Mesenchymal stem cell (in vitro differentiated cells and primary cell): Measurements from ENCODE around the gene ADAMTS14.

ENCODE experiments used
- DNase-seq: peaks from one replicate; pipeline ENCODE4 v3.0.0-alpha.2; 2013
- H2AFZ ChIP-seq: one replicate; pipeline ENCODE4 v1.6.1; 2013; ENCODE audit warnings: low read depth, mild to moderate bottlenecking, control low read depth, inconsistent platforms, low read length, moderate library complexity
- H2AK5ac ChIP-seq: 2 replicates; pipeline ENCODE4 v1.6.1; 2013; ENCODE audit warnings: low read length, moderate library complexity, mild to moderate bottlenecking, inconsistent platforms; ENCODE audit not compliant: severe bottlenecking
- H2BK120ac ChIP-seq: one replicate; pipeline ENCODE4 v1.6.1; 2013; ENCODE audit warnings: low read depth, mild to moderate bottlenecking, inconsistent platforms, low read length, moderate library complexity
- H2BK12ac ChIP-seq, 2 experiments: one replicate each; pipeline ENCODE4 v1.6.1; 2013; ENCODE audit warnings: inconsistent platforms in 2 of 2, low read length in 2 of 2, mild to moderate bottlenecking in 2 of 2, moderate library complexity in 2 of 2, control low read depth in 1 of 2
- H2BK15ac ChIP-seq: one replicate; pipeline ENCODE4 v1.6.1; 2013; ENCODE audit warnings: mild to moderate bottlenecking, low read depth, inconsistent platforms; ENCODE audit not compliant: poor library complexity, severe bottlenecking
- H2BK5ac ChIP-seq: 2 replicates; pipeline ENCODE4 v1.6.1; 2013; ENCODE audit warnings: low read depth, mild to moderate bottlenecking, low read length, control low read depth, inconsistent platforms; ENCODE audit not compliant: poor library complexity, severe bottlenecking
- H3K14ac ChIP-seq, 2 experiments: one replicate each; pipeline ENCODE4 v1.6.1; 2013; ENCODE audit warnings: inconsistent platforms in 2 of 2, low read length in 2 of 2, control low read depth in 1 of 2, mild to moderate bottlenecking in 1 of 2, moderate library complexity in 1 of 2
- H3K18ac ChIP-seq, 2 experiments: one replicate each; pipeline ENCODE4 v1.6.1; 2013; ENCODE audit warnings: inconsistent platforms in 2 of 2, low read length in 2 of 2, control low read depth in 1 of 2, low read depth in 1 of 2, mild to moderate bottlenecking in 1 of 2
- H3K23ac ChIP-seq, 2 experiments: one replicate each; pipeline ENCODE4 v1.6.1; 2013; ENCODE audit warnings: inconsistent platforms in 2 of 2, low read length in 2 of 2, mild to moderate bottlenecking in 2 of 2, moderate library complexity in 2 of 2, control low read depth in 1 of 2
- H3K27ac ChIP-seq: 2 replicates; pipeline ENCODE4 v1.5.1; 2013; ENCODE audit warnings: mild to moderate bottlenecking, moderate library complexity, low read length, control low read depth, inconsistent platforms; ENCODE audit not compliant: poor library complexity, severe bottlenecking
- H3K27me3 ChIP-seq, 2 experiments: 2 replicates each; pipeline versions ENCODE4 v1.6.1 to v1.7.0; 2013; ENCODE audit warnings: low read length in 2 of 2, mild to moderate bottlenecking in 2 of 2, moderate library complexity in 2 of 2, control low read depth in 1 of 2, inconsistent platforms in 1 of 2; ENCODE audit not compliant: control insufficient read depth in 1 of 2, insufficient read depth in 1 of 2
- H3K36me3 ChIP-seq, 2 experiments: 2 replicates each; pipeline versions ENCODE4 v1.6.1 to v1.7.0; 2013; ENCODE audit warnings: low read length in 2 of 2, control low read depth in 1 of 2, inconsistent platforms in 1 of 2, low read depth in 1 of 2, mild to moderate bottlenecking in 1 of 2; ENCODE audit not compliant: insufficient read depth in 2 of 2, control insufficient read depth in 1 of 2
- H3K4ac ChIP-seq, 2 experiments: one replicate each; pipeline ENCODE4 v1.6.1; 2013; ENCODE audit warnings: inconsistent platforms in 2 of 2, low read length in 2 of 2, mild to moderate bottlenecking in 2 of 2, moderate library complexity in 2 of 2, control low read depth in 1 of 2, low read depth in 1 of 2
- H3K4me1 ChIP-seq: 2 replicates; pipeline ENCODE4 v1.6.1; 2013; ENCODE audit warnings: low read depth, low read length, control low read depth; ENCODE audit not compliant: control insufficient read depth, insufficient read depth
- H3K4me2 ChIP-seq: 2 replicates; pipeline ENCODE4 v1.6.1; 2013; ENCODE audit warnings: low read length, mild to moderate bottlenecking, inconsistent platforms; ENCODE audit not compliant: poor library complexity, severe bottlenecking
- H3K4me3 ChIP-seq, 2 experiments: 2 replicates each; pipeline versions ENCODE4 v1.5.1 to v1.7.0; 2013; ENCODE audit warnings: low read length in 2 of 2, mild to moderate bottlenecking in 2 of 2, control low read depth in 1 of 2, low read depth in 1 of 2; ENCODE audit not compliant: insufficient read depth in 1 of 2
- H3K79me1 ChIP-seq: replicated peaks from 2 replicates; pipeline ENCODE4 v1.6.1; 2013; ENCODE audit warnings: mild to moderate bottlenecking, control low read depth, low read length, inconsistent platforms; ENCODE audit not compliant: poor library complexity, severe bottlenecking
- H3K9ac ChIP-seq: 2 replicates; pipeline ENCODE4 v1.7.0; 2013; ENCODE audit warnings: mild to moderate bottlenecking, low read length, moderate library complexity
- H3K9me3 ChIP-seq: 2 replicates; pipeline ENCODE4 v1.7.0; 2013; ENCODE audit warnings: mild to moderate bottlenecking, low read length; ENCODE audit not compliant: control insufficient read depth
- H4K8ac ChIP-seq: one replicate; pipeline ENCODE4 v1.6.1; 2013; ENCODE audit warnings: inconsistent platforms, mild to moderate bottlenecking, low read length, moderate library complexity
- H4K91ac ChIP-seq: one replicate; pipeline ENCODE4 v1.6.1; 2013; ENCODE audit warnings: mild to moderate bottlenecking, low read length, inconsistent platforms
- WGBS: methylation state at CpG from one replicate; pipeline ENCODE4 v1.1.7; 2013; ENCODE audit warnings: mixed read lengths; 5-methylcytosine and 5-hydroxymethylcytosine counted together

The ADAMTS14 gene

GRCh38 chr10:70691611-70692010 lies 19.3 kb downstream of the ADAMTS14 start:
- H3K4ac ChIP-seq = no peak overlapping the region
- H3K18ac ChIP-seq = no peak overlapping the region
- peaks cover 30% of the 10 kb centered on the region for H3K79me1 ChIP-seq
- peaks cover 28% of the 10 kb centered on the region for H3K4me1 ChIP-seq
- no peak overlapping the region for H2AK5ac ChIP-seq
- no peak overlapping the region for H4K91ac ChIP-seq
- DNase-seq = no peak
- no peaks in the 10 kb centered on the region for H3K27me3 ChIP-seq
- no peak overlapping the region for H3K4me2 ChIP-seq
- WGBS = 82% methylated on average over 6 of the region's 6 CpGs
- no peaks in the 10 kb centered on the region for H3K9me3 ChIP-seq
- H3K36me3 ChIP-seq = peaks cover 15 to 29% of the 10 kb centered on the region in 2 experiments
- no peak overlapping the region for H3K27ac ChIP-seq
- H2BK15ac ChIP-seq = no peak overlapping the region
- H3K9ac ChIP-seq = no peak overlapping the region
- H3K23ac ChIP-seq = no peak overlapping the region
- no peak overlapping the region for H4K8ac ChIP-seq
- H2AFZ ChIP-seq = no peak overlapping the region
- H3K14ac ChIP-seq = no peak overlapping the region
- H2BK120ac ChIP-seq = no peak overlapping the region
- no peak overlapping the region for H2BK5ac ChIP-seq
- no peak overlapping the region for H3K4me3 ChIP-seq
- H2BK12ac ChIP-seq = no peak overlapping the region

- Histone ChIP-seq H3K79me1 (peaks cover 32% of the 10 kb centered on the region), H3K9me3 (no peaks in the 10 kb centered on the region), H3K18ac (no peak overlapping the region), H2BK5ac (no peak overlapping the region), H2BK12ac (no peak overlapping the region), H2BK15ac (no peak overlapping the region), H3K4me3 (no peak overlapping the region), H3K4ac (no peak overlapping the region), H3K14ac (no peak overlapping the region), H3K27ac (no peak overlapping the region), H4K8ac (no peak overlapping the region), H3K9ac (no peak overlapping the region), H3K4me1 (peaks cover 28% of the 10 kb centered on the region), H2AK5ac (no peak overlapping the region), H3K27me3 (no peaks in the 10 kb centered on the region), H3K36me3 (peaks cover 18 to 32% of the 10 kb centered on the region in 2 experiments), H3K4me2 (no peak overlapping the region), H4K91ac (no peak overlapping the region), H3K23ac (no peak overlapping the region), H2AFZ (no peak overlapping the region), H2BK120ac (no peak overlapping the region)
- no peak for DNase-seq
- 69% methylated on average over 8 of the region's 9 CpGs for WGBS
Measured at GRCh38 chr10:70692043-70692603, 19.8 kb downstream of the ADAMTS14 start.

GRCh38 chr10:70693619-70694335 lies 21.5 kb downstream of the ADAMTS14 start:
- no peak overlapping the region for H2BK15ac ChIP-seq
- H2BK120ac ChIP-seq = no peak overlapping the region
- no peak overlapping the region for H3K4ac ChIP-seq
- peaks cover 29% of the 10 kb centered on the region for H3K4me1 ChIP-seq
- no peak overlapping the region for H3K4me2 ChIP-seq
- DNase-seq = no peak
- H4K91ac ChIP-seq = no peak overlapping the region
- H4K8ac ChIP-seq = no peak overlapping the region
- H3K4me3 ChIP-seq = peak overlapping the region in 1 of 2 experiments; percentile 66
- 85% methylated on average over 13 of the region's 19 CpGs for WGBS
- no peaks in the 10 kb centered on the region for H3K27me3 ChIP-seq
- H3K23ac ChIP-seq = no peak overlapping the region
- H2BK12ac ChIP-seq = no peak overlapping the region
- no peaks in the 10 kb centered on the region for H3K9me3 ChIP-seq
- H2AFZ ChIP-seq = no peak overlapping the region
- H3K14ac ChIP-seq = no peak overlapping the region
- H3K18ac ChIP-seq = no peak overlapping the region
- H3K36me3 ChIP-seq = peaks cover 26 to 41% of the 10 kb centered on the region in 2 experiments
- H3K79me1 ChIP-seq = peaks cover 41% of the 10 kb centered on the region
- no peak overlapping the region for H3K27ac ChIP-seq
- H2BK5ac ChIP-seq = no peak overlapping the region
- peak overlapping the region; percentile 77 for H3K9ac ChIP-seq
- no peak overlapping the region for H2AK5ac ChIP-seq

GRCh38 chr10:70694418-70695141 lies 22.3 kb downstream of the ADAMTS14 start:
- no peak overlapping the region for H3K14ac ChIP-seq
- H4K8ac ChIP-seq = no peak overlapping the region
- H3K27me3 ChIP-seq = no peaks in the 10 kb centered on the region
- H2AFZ ChIP-seq = no peak overlapping the region
- no peak overlapping the region for H2BK5ac ChIP-seq
- H3K9me3 ChIP-seq = no peaks in the 10 kb centered on the region
- peak overlapping the region; percentile 3 for H3K27ac ChIP-seq
- peak overlapping the region in 1 of 2 experiments; percentile 66 for H3K4me3 ChIP-seq
- no peak overlapping the region for H3K4me2 ChIP-seq
- H2BK15ac ChIP-seq = no peak overlapping the region
- H2AK5ac ChIP-seq = no peak overlapping the region
- H3K18ac ChIP-seq = no peak overlapping the region
- H3K36me3 ChIP-seq = peaks cover 22 to 35% of the 10 kb centered on the region in 2 experiments
- no peak overlapping the region for H3K23ac ChIP-seq
- peaks cover 32% of the 10 kb centered on the region for H3K4me1 ChIP-seq
- WGBS = 79% methylated on average over 5 of the region's 6 CpGs
- peaks cover 40% of the 10 kb centered on the region for H3K79me1 ChIP-seq
- DNase-seq = no peak
- no peak overlapping the region for H4K91ac ChIP-seq
- no peak overlapping the region for H3K4ac ChIP-seq
- no peak overlapping the region for H2BK12ac ChIP-seq
- peak overlapping the region; percentile 77 for H3K9ac ChIP-seq
- no peak overlapping the region for H2BK120ac ChIP-seq
